HEK293 (cell line): ENCODE results near the gene AGAP6.
"Not testable (repeated sequence)": the region's sequence is repeated elsewhere in the genome, so short reads cannot be mapped to it uniquely, and the experiment has no call there.

Experiments used
- BCL11A ChIP-seq: fragments of 450-650 bp; formaldehyde crosslinking; IDR thresholded peaks from 2 replicates; pipeline ENCODE4 v1.5.1; 2016; ENCODE audit warnings: low read depth, missing biosample characterization, missing genetic modification characterization
- TF ChIP-seq, protein P1 (sequence below): fragments of 450-650 bp; formaldehyde crosslinking; IDR thresholded peaks from 2 replicates; pipeline ENCODE4 v1.5.0; 2017; ENCODE audit warnings: missing biosample characterization, missing genetic modification characterization, borderline replicate concordance
- TF ChIP-seq, protein P2 (sequence below): fragments of 450-650 bp; formaldehyde crosslinking; IDR thresholded peaks from 2 replicates; pipeline ENCODE4 v1.5.1; 2016; ENCODE audit warnings: missing biosample characterization, missing genetic modification characterization

DNA sequence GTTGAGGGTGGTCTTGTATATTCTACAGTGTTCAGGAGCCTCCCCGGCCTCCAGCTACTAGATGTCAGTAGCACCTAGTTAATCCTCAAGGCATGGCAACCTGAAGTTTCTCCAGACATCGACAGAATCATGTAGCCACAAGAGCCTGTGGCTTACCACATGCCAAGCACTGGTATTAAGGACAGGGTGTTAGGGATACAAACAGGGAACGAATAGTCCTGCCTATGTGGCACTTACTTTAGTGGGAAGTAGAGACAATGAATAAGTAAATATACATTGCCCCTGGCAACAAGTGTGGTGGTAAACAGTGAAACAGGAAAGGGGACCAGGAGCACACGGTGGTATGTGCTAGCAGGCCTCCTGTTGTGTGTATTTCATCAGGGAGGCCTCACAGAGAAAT is 47.1 kb downstream of the AGAP6 start:
- TF ChIP-seq, protein P1, sequence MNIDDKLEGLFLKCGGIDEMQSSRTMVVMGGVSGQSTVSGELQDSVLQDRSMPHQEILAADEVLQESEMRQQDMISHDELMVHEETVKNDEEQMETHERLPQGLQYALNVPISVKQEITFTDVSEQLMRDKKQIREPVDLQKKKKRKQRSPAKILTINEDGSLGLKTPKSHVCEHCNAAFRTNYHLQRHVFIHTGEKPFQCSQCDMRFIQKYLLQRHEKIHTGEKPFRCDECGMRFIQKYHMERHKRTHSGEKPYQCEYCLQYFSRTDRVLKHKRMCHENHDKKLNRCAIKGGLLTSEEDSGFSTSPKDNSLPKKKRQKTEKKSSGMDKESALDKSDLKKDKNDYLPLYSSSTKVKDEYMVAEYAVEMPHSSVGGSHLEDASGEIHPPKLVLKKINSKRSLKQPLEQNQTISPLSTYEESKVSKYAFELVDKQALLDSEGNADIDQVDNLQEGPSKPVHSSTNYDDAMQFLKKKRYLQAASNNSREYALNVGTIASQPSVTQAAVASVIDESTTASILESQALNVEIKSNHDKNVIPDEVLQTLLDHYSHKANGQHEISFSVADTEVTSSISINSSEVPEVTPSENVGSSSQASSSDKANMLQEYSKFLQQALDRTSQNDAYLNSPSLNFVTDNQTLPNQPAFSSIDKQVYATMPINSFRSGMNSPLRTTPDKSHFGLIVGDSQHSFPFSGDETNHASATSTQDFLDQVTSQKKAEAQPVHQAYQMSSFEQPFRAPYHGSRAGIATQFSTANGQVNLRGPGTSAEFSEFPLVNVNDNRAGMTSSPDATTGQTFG (tag by site-specific recombination), result not testable (repeated sequence)
- TF ChIP-seq BCL11A (tag by site-specific recombination), result not testable (repeated sequence)
- TF ChIP-seq, protein P2, sequence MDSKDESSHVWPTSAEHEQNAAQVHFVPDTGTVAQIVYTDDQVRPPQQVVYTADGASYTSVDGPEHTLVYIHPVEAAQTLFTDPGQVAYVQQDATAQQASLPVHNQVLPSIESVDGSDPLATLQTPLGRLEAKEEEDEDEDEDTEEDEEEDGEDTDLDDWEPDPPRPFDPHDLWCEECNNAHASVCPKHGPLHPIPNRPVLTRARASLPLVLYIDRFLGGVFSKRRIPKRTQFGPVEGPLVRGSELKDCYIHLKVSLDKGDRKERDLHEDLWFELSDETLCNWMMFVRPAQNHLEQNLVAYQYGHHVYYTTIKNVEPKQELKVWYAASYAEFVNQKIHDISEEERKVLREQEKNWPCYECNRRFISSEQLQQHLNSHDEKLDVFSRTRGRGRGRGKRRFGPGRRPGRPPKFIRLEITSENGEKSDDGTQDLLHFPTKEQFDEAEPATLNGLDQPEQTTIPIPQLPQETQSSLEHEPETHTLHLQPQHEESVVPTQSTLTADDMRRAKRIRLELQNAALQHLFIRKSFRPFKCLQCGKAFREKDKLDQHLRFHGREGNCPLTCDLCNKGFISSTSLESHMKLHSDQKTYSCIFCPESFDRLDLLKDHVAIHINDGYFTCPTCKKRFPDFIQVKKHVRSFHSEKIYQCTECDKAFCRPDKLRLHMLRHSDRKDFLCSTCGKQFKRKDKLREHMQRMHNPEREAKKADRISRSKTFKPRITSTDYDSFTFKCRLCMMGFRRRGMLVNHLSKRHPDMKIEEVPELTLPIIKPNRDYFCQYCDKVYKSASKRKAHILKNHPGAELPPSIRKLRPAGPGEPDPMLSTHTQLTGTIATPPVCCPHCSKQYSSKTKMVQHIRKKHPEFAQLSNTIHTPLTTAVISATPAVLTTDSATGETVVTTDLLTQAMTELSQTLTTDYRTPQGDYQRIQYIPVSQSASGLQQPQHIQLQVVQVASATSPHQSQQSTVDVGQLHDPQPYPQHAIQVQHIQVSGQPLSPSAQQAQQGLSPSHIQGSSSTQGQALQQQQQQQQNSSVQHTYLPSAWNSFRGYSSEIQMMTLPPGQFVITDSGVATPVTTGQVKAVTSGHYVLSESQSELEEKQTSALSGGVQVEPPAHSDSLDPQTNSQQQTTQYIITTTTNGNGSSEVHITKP (tag by site-specific recombination), result not testable (repeated sequence)
